ENCODE results near the gene PPFIA2.

The PPFIA2 gene

DNA sequence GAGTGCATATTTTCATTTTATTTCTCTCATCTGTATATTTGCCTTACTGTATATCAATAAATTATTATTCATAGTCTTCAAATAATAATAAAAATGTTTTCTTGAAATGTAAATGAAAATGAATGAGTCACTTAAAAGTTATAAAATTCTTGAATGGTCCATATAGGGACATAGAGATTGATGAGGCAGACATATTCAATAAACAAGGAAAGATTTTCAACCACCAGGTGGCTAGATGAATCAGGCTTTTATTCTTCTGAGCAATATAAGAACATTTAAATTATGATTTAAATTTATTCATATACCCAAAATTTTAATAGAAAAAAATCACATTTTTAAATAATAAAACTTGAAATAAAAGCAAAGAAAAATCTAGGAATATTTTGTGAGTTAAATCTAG lies 431.7 kb downstream of the PPFIA2 start:
- ChIA-PET CTCF (no interaction called here), POLR2A (no interaction called here)
- H3K4me3 ChIP-seq (ENCODE audit: control insufficient read depth in 1 of 7, extremely low read depth in 1 of 7, insufficient read depth in 4 of 7, low read depth in 2 of 7, low read length in 6 of 7), result no peak overlapping the region
- no peaks in the 10 kb centered on the region for H3K27me3 ChIP-seq (replicated peaks in 2 of 5; ENCODE audit: control insufficient read depth in 4 of 5, insufficient read depth in 5 of 5, low read length in 4 of 5)
- no peak overlapping the region for H3K27ac ChIP-seq (ENCODE audit: insufficient read depth in 1 of 2, low read depth in 1 of 2, low read length in 2 of 2, poor library complexity in 1 of 2, severe bottlenecking in 2 of 2)
- H3K4me1 ChIP-seq (ENCODE audit: control extremely low read depth in 1 of 4, control insufficient read depth in 4 of 4, insufficient read depth in 4 of 4, low read length in 3 of 4), result no peaks in the 10 kb centered on the region
- H3K9me3 ChIP-seq (ENCODE audit: control extremely low read depth in 1 of 5, control insufficient read depth in 4 of 5, insufficient read depth in 2 of 5, low read depth in 1 of 5, low read length in 4 of 5), result no peaks in the 10 kb centered on the region
- no peak for DNase-seq
- H3K36me3 ChIP-seq (ENCODE audit: control insufficient read depth in 4 of 4, insufficient read depth in 4 of 4, low read length in 3 of 4), result no peaks in the 10 kb centered on the region

DNA sequence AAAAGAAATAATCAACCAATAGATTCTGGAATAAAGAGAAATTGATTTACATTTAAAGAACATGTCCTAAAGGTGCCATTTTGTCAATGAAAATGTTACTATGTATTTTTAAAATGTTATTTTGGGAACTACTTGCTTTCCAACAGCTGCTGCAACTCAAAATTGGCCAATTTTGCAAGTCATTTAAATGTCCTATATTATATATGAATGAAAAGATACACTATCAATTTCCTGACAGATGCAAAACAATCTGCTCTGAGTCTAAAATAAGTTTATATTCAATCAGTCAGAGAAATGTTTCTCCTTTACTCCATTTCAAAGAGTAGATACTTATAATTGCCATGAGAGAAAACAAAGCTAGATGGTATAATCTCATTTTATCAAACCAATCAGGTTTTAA lies 434.1 kb downstream of the PPFIA2 start:
- ChIA-PET POLR2A (no interaction called here), CTCF (no interaction called here)
- Histone ChIP-seq H3K4me3 (ENCODE audit: control insufficient read depth in 1 of 7, extremely low read depth in 1 of 7, insufficient read depth in 4 of 7, low read depth in 2 of 7, low read length in 6 of 7) (no peak overlapping the region), H3K9me3 (ENCODE audit: control extremely low read depth in 1 of 5, control insufficient read depth in 4 of 5, insufficient read depth in 2 of 5, low read depth in 1 of 5, low read length in 4 of 5) (no peaks in the 10 kb centered on the region), H3K27ac (ENCODE audit: insufficient read depth in 1 of 2, low read depth in 1 of 2, low read length in 2 of 2, poor library complexity in 1 of 2, severe bottlenecking in 2 of 2) (no peak overlapping the region), H3K36me3 (ENCODE audit: control insufficient read depth in 4 of 4, insufficient read depth in 4 of 4, low read length in 3 of 4) (no peaks in the 10 kb centered on the region), H3K27me3 (replicated peaks in 2 of 5; ENCODE audit: control insufficient read depth in 4 of 5, insufficient read depth in 5 of 5, low read length in 4 of 5) (no peaks in the 10 kb centered on the region), H3K4me1 (ENCODE audit: control extremely low read depth in 1 of 4, control insufficient read depth in 4 of 4, insufficient read depth in 4 of 4, low read length in 3 of 4) (no peaks in the 10 kb centered on the region)
- no peak for DNase-seq

DNA sequence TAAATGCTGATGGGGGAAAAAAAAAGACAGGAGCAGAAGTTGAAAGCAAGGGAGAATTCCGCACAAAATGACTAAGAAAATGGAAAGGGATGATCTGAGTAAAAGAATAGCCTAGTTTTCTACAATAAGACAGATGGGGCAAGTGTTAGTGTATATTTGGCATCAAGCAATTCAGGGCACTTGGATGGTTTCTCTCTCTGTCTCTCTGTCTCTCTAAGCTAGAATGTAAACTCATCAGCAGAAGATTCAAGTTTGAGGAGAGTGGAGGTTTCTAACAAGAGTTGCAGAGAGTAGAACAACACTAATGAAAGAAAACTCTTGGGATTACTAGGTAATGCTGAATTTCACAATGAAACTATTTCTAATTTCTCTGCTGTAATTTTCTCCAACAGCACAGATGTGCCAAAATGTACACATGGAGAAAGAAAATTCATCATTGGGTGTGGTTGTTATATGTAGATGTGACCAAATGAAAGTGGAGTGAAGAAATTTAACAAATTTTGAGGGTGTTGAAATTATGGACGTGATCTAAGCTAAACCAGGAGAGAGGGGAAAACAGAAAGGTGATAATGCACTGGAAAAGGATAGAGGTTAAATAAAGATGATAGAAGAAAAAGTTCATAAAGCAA lies 444.1 kb downstream of the PPFIA2 start:
- DNase-seq, result no peak
- Histone ChIP-seq H3K4me1 (ENCODE audit: control extremely low read depth in 1 of 4, control insufficient read depth in 4 of 4, insufficient read depth in 4 of 4, low read length in 3 of 4) (no peaks in the 10 kb centered on the region), H3K27me3 (replicated peaks in 2 of 5; ENCODE audit: control insufficient read depth in 4 of 5, insufficient read depth in 5 of 5, low read length in 4 of 5) (no peaks in the 10 kb centered on the region), H3K4me3 (ENCODE audit: control insufficient read depth in 1 of 7, extremely low read depth in 1 of 7, insufficient read depth in 4 of 7, low read depth in 2 of 7, low read length in 6 of 7) (no peak overlapping the region), H3K36me3 (ENCODE audit: control insufficient read depth in 4 of 4, insufficient read depth in 4 of 4, low read length in 3 of 4) (no peaks in the 10 kb centered on the region), H3K27ac (ENCODE audit: insufficient read depth in 1 of 2, low read depth in 1 of 2, low read length in 2 of 2, poor library complexity in 1 of 2, severe bottlenecking in 2 of 2) (no peak overlapping the region), H3K9me3 (ENCODE audit: control extremely low read depth in 1 of 5, control insufficient read depth in 4 of 5, insufficient read depth in 2 of 5, low read depth in 1 of 5, low read length in 4 of 5) (no peaks in the 10 kb centered on the region)
- CTCF ChIA-PET, result no interaction called here
- 88% methylated on average over 2 of the region's 2 CpGs for WGBS (ENCODE audit: insufficient coverage)
- POLR2A ChIA-PET, result no interaction called here

GRCh38 chr12:81303935-81304334 lies 455.2 kb downstream of the PPFIA2 start:
- ChIA-PET CTCF (no interaction called here), POLR2A (no interaction called here)
- no peaks in the 10 kb centered on the region for H3K36me3 ChIP-seq (ENCODE audit: control insufficient read depth in 4 of 4, insufficient read depth in 4 of 4, low read length in 3 of 4)
- H3K27me3 ChIP-seq (replicated peaks in 2 of 5; ENCODE audit: control insufficient read depth in 4 of 5, insufficient read depth in 5 of 5, low read length in 4 of 5), result no peaks in the 10 kb centered on the region
- no peak for DNase-seq
- no peaks in the 10 kb centered on the region for H3K4me1 ChIP-seq (ENCODE audit: control extremely low read depth in 1 of 4, control insufficient read depth in 4 of 4, insufficient read depth in 4 of 4, low read length in 3 of 4)
- H3K27ac ChIP-seq (ENCODE audit: insufficient read depth in 1 of 2, low read depth in 1 of 2, low read length in 2 of 2, poor library complexity in 1 of 2, severe bottlenecking in 2 of 2), result no peak overlapping the region
- no peaks in the 10 kb centered on the region for H3K9me3 ChIP-seq (ENCODE audit: control extremely low read depth in 1 of 5, control insufficient read depth in 4 of 5, insufficient read depth in 2 of 5, low read depth in 1 of 5, low read length in 4 of 5)
- WGBS (ENCODE audit: insufficient coverage), result no CpG with 5 or more reads among the region's 3 CpGs
- no peak overlapping the region for H3K4me3 ChIP-seq (ENCODE audit: control insufficient read depth in 1 of 7, extremely low read depth in 1 of 7, insufficient read depth in 4 of 7, low read depth in 2 of 7, low read length in 6 of 7)

GRCh38 chr12:81300454-81300853 lies 458.7 kb downstream of the PPFIA2 start:
- 67% methylated on average over 2 of the region's 2 CpGs for WGBS (ENCODE audit: insufficient coverage)
- H3K36me3 ChIP-seq (ENCODE audit: control insufficient read depth in 4 of 4, insufficient read depth in 4 of 4, low read length in 3 of 4), result no peaks in the 10 kb centered on the region
- H3K4me1 ChIP-seq (ENCODE audit: control extremely low read depth in 1 of 4, control insufficient read depth in 4 of 4, insufficient read depth in 4 of 4, low read length in 3 of 4), result no peaks in the 10 kb centered on the region
- H3K27me3 ChIP-seq (replicated peaks in 2 of 5; ENCODE audit: control insufficient read depth in 4 of 5, insufficient read depth in 5 of 5, low read length in 4 of 5), result no peaks in the 10 kb centered on the region
- ChIA-PET CTCF (no interaction called here), POLR2A (no interaction called here)
- H3K27ac ChIP-seq (ENCODE audit: insufficient read depth in 1 of 2, low read depth in 1 of 2, low read length in 2 of 2, poor library complexity in 1 of 2, severe bottlenecking in 2 of 2), result no peak overlapping the region
- no peak for DNase-seq
- no peaks in the 10 kb centered on the region for H3K9me3 ChIP-seq (ENCODE audit: control extremely low read depth in 1 of 5, control insufficient read depth in 4 of 5, insufficient read depth in 2 of 5, low read depth in 1 of 5, low read length in 4 of 5)
- no peak overlapping the region for H3K4me3 ChIP-seq (ENCODE audit: control insufficient read depth in 1 of 7, extremely low read depth in 1 of 7, insufficient read depth in 4 of 7, low read depth in 2 of 7, low read length in 6 of 7)

- Histone ChIP-seq H3K27me3 (replicated peaks in 2 of 5; ENCODE audit: control insufficient read depth in 4 of 5, insufficient read depth in 5 of 5, low read length in 4 of 5) (no peaks in the 10 kb centered on the region), H3K27ac (ENCODE audit: insufficient read depth in 1 of 2, low read depth in 1 of 2, low read length in 2 of 2, poor library complexity in 1 of 2, severe bottlenecking in 2 of 2) (no peak overlapping the region), H3K4me1 (ENCODE audit: control extremely low read depth in 1 of 4, control insufficient read depth in 4 of 4, insufficient read depth in 4 of 4, low read length in 3 of 4) (no peaks in the 10 kb centered on the region), H3K4me3 (ENCODE audit: control insufficient read depth in 1 of 7, extremely low read depth in 1 of 7, insufficient read depth in 4 of 7, low read depth in 2 of 7, low read length in 6 of 7) (no peak overlapping the region), H3K36me3 (ENCODE audit: control insufficient read depth in 4 of 4, insufficient read depth in 4 of 4, low read length in 3 of 4) (no peaks in the 10 kb centered on the region), H3K9me3 (ENCODE audit: control extremely low read depth in 1 of 5, control insufficient read depth in 4 of 5, insufficient read depth in 2 of 5, low read depth in 1 of 5, low read length in 4 of 5) (no peaks in the 10 kb centered on the region)
- ChIA-PET POLR2A (no interaction called here), CTCF (interaction anchor here (0.6 kb wide), 1 partner anchor 12 kb away, joined by 3 read pairs; no protein-coding TSS in a partner anchor)
- WGBS (ENCODE audit: insufficient coverage), result no CpG with 5 or more reads among the region's 3 CpGs
- DNase-seq, result no peak
Observed at GRCh38 chr12:81297601-81298000, 461.5 kb downstream of the PPFIA2 start.

- no peaks in the 10 kb centered on the region for H3K36me3 ChIP-seq (ENCODE audit: control insufficient read depth in 4 of 4, insufficient read depth in 4 of 4, low read length in 3 of 4)
- no peaks in the 10 kb centered on the region for H3K4me1 ChIP-seq (ENCODE audit: control extremely low read depth in 1 of 4, control insufficient read depth in 4 of 4, insufficient read depth in 4 of 4, low read length in 3 of 4)
- H3K27ac ChIP-seq (ENCODE audit: insufficient read depth in 1 of 2, low read depth in 1 of 2, low read length in 2 of 2, poor library complexity in 1 of 2, severe bottlenecking in 2 of 2), result no peak overlapping the region
- 90% methylated on average over 1 of the region's 2 CpGs for WGBS (ENCODE audit: insufficient coverage)
- DNase-seq, result no peak
- no peaks in the 10 kb centered on the region for H3K9me3 ChIP-seq (ENCODE audit: control extremely low read depth in 1 of 5, control insufficient read depth in 4 of 5, insufficient read depth in 2 of 5, low read depth in 1 of 5, low read length in 4 of 5)
- no peak overlapping the region for H3K4me3 ChIP-seq (ENCODE audit: control insufficient read depth in 1 of 7, extremely low read depth in 1 of 7, insufficient read depth in 4 of 7, low read depth in 2 of 7, low read length in 6 of 7)
- POLR2A ChIA-PET, result no interaction called here
- CTCF ChIA-PET, result interaction anchor here (0.6 kb wide), 1 partner anchor 13 kb away, joined by 3 read pairs; no protein-coding TSS in a partner anchor
- no peaks in the 10 kb centered on the region for H3K27me3 ChIP-seq (replicated peaks in 2 of 5; ENCODE audit: control insufficient read depth in 4 of 5, insufficient read depth in 5 of 5, low read length in 4 of 5)
Observed at GRCh38 chr12:81296556-81297305, 462.4 kb downstream of the PPFIA2 start.
